Stimulated activated CD4-positive, alpha-beta T cell treated with anti-CD3 and anti-CD28 coated beads, Interleukin-12 subunit alpha, Interleukin-12 subunit beta, amount 100 ng/mL, for 48 hours (primary cell): ENCODE data around the gene VGLL4.
"Not testable (repeated sequence)": the region's sequence is repeated elsewhere in the genome, so short reads cannot be mapped to it uniquely, and the experiment has no call there.

Experiments
- DNase-seq, 3 donors: peaks; one replicate each; pipeline ENCODE4 v3.0.0-alpha.2; 2020; ENCODE audit warnings: low read depth in 2 of 3, low spot score in 1 of 3

Gene VGLL4

GRCh38 chr3:11607816-11608215 is 35.9 kb downstream of the VGLL4 start:
- no peak for DNase-seq

GRCh38 chr3:11606865-11607440 is 36.8 kb downstream of the VGLL4 start:
- DNase-seq: no peak

GRCh38 chr3:11606090-11606784 is 37.5 kb downstream of the VGLL4 start:
- no peak for DNase-seq

GRCh38 chr3:11605398-11605797 is 38.3 kb downstream of the VGLL4 start:
- DNase-seq: no peak

DNA sequence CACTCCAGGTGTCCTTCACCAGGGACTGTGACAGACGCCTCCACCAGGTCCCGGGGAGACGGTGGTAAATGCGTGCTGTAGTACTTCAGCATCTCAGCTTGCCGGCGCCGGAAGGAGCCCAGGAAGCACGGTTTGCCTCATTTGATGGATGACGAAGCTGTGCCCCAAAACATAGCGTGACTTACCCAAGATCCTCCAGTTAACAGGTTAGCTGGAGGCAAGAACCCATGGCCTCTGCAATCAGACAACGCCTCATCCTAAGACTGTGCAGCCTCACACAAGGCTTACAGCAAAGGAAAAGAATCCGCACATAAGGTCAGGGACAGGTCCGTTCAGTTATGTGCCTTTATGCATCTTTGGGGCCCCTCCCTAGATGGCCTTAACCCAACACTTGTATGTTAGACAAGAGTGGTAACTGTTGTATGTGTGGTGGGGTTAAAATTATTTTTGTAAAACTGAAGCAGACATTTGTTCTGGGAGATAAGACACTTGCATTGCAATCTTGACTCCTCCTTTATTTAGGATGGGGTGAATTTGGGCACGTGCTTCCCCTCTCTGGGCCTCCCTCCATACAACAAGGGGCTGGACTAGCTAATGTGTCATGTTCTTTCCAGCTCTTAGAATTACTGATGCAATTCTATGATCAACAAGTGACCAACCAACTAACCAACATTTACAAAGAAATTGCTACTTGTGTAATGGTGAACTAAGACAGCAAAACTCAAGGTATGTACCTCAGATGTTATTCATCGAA is 39.4 kb downstream of the VGLL4 start:
- no peak for DNase-seq

DNA sequence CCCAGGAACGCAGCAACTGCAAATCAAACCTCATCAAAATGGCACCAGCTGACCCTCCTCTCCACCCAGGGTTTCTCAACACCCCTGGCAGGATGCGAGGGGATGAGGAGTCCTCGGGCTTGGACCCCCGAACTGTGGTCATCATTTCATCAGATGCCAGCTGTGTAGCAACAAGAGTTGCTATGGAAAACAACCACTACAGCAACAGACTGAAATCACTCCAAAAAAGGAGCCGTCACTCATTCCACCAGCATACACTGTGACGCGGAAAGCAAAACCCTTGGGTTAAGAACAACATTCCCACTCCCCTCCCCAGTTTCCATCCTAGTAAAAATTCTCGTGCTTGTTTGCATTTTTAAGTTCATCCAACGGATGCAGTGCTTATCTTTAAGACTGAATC is 40.1 kb downstream of the VGLL4 start:
- no peak for DNase-seq

GRCh38 chr3:11602886-11603527 is 40.7 kb downstream of the VGLL4 start:
- no peak for DNase-seq

DNA sequence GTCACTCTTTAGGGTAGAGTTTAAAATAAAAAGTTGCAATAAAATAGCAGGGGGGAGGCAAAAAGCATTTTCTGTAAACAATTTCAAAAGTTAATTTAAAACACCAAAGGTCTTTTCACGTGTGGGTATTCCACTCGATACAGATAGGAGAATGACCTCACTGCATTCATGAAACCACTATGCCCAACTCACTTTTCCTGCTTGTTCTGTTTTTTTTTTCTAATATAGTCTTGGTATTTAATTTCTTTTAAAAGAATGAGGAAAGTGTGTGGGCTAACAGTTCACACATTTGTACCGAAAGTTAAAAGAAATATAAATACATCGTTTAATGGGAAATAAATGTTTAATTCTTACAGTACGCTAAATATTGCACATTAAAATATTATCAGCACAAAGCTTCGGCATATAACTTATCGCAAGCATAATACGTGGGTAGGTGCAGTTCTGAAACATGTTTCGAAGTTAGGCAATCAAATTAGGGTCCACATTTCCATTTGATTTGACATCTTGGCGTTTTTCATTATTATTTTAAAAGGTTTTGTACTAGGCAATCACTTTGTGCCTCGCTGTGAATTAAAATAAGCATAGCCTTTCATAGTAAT is 41.4 kb downstream of the VGLL4 start:
- no peak for DNase-seq

GRCh38 chr3:11601446-11602238 is 42.1 kb downstream of the VGLL4 start:
- peak in 1 of 3 donors; percentile 7 for DNase-seq

GRCh38 chr3:11600501-11601282 is 43.0 kb downstream of the VGLL4 start:
- no peak for DNase-seq

GRCh38 chr3:11596387-11596786 is 47.3 kb downstream of the VGLL4 start:
- DNase-seq: no peak

- not testable (repeated sequence) for DNase-seq
Observed at GRCh38 chr3:11595024-11595423, 48.7 kb downstream of the VGLL4 start.

DNA sequence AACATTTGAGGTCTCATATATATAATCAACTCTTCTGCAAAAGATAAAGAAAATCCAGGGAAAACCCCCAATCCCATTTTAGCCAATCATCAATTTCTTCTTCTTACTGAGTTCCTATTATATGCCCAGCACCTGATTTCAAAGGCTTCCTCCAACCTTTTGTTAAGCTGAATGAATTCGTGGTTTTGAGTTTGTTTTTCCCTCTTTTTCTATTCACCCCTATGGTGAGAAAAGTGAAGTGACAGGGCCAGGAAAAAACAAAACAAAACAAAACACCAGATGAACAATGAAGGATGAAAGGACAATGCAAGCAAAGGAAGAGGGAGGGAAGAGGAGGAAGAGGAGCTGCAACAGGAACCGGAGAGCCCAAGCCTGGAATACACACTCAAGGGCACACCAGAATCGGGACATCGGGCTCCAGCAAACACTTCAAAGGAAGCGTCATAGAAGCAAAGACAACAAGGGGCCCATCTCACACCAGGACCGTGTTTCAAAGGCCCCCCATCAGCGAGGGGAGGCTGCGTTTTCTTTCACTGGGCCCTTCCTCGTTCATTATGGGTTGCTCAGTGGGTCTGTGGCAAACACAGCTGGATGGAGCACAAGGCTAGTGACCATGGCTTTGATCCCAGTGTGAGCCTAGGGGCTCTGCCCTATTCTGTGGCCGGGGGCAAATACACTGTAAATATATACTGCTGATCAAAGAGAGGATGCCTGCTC is 50.2 kb downstream of the VGLL4 start:
- DNase-seq: no peak

- DNase-seq: no peak
Observed at GRCh38 chr3:11592445-11593298, 51.0 kb downstream of the VGLL4 start.

- DNase-seq: no peak
Observed at GRCh38 chr3:11591391-11592282, 52.1 kb downstream of the VGLL4 start.

DNA sequence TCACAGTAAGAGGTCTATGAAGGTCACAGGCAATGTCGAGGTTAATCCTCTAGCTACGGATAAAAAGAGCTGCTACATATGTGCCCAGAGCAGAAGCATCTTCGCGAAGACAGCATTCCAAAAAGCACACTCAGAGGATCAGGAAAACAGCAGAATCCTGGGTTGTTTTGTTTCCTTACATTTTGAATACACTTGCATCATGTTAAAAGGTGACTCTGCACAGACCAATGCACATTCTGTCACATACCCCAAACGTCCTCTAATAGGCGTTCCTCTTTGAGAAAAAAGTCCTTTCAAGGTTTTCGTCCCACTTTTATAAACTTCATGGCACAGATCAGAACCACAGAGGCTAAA is 52.7 kb downstream of the VGLL4 start:
- no peak for DNase-seq

- DNase-seq: no peak
Observed at GRCh38 chr3:11589706-11590105, 54.0 kb downstream of the VGLL4 start.
